NCI-H774 (cell line): Measurements from ENCODE around the gene EFCAB5.
"Not testable (repeated sequence)": the region's sequence is repeated elsewhere in the genome, so short reads cannot be mapped to it uniquely, and the experiment has no call there.

Source experiments
- DNase-seq: peaks from one replicate; lab custom pipeline; 2025; lab: John Stamatoyannopoulos, UW

EFCAB5 gene

GRCh38 chr17:29941334-29941733 is at the start of gene EFCAB5:
Gene EFCAB5 (plus strand): TSS chr17:29941634. CDS start chr17:29941797, 163 bp downstream.
- DNase-seq: no peak

DNA sequence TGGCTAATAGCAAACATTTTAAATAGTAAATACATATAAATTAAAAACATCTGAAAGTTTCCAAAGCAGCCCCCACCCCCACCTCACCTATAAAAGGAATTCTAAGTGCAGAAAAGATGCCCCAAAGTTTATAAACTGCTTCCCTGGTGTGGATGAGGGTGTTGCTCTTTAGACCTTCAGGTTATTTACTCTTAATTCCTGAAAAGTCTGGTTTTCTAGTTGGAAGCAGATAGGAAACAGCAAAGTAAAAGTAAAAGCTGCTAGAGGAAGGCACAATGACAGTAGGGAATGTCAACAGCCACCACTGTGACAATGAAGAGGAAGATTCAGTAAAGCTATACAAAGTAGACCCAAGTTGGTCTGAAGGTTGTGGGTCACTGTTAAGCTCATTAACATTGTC is 49.2 kb upstream of the EFCAB5 start:
- DNase-seq: no peak

DNA sequence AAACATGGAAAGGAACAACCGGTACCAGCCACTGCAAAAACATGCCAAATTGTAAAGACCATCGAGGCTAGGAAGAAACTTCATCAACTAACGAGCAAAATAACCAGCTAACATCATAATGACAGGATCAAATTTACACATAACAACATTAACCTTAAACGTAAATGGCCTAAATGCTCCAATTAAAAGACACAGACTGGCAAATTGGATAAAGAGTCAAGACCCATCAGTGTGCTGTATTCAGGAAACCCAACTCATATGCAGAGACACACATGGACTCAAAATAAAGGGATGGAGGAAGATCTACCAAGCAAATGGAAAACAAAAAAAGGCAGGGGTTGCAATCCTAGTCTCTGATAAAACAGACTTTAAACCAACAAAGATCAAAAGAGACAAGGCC is 44.3 kb upstream of the EFCAB5 start:
- DNase-seq: not testable (repeated sequence)

GRCh38 chr17:29903471-29903870 is 38.0 kb upstream of the EFCAB5 start:
- no peak for DNase-seq

- DNase-seq: no peak
These were observed 36.2 kb upstream of the EFCAB5 start for GRCh38 chr17:29905086-29905878.

- no peak for DNase-seq
These were observed 35.6 kb upstream of the EFCAB5 start for GRCh38 chr17:29905879-29906167.

- no peak for DNase-seq
These were observed 34.5 kb upstream of the EFCAB5 start for GRCh38 chr17:29906969-29907368.

GRCh38 chr17:29909236-29910003 is 32.0 kb upstream of the EFCAB5 start:
- no peak for DNase-seq

DNA sequence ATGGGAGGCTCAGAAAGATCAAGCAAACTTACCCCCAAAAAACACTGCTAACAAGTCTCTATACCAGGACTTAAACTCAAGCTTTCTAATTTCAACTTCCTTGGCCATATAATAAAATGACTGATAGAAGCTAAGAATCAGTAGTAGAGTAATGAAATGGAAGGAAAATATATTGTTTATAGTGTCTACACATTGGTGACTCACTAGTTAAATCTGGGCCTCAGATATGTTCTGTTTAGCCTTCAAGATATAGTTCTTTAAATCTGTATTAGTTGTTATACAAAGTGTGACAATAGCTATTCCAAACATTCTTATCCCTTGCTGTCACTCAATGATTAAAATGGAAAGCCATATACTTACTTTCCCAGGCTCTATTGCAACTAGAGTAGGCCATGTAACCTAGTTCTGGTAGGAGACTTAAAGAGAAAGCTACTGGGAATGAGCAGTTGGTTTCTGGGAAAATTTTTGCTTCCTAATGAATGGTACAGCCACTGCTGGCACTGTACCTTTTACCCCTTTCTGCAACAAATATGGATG is 29.7 kb upstream of the EFCAB5 start:
- DNase-seq: no peak

- no peak for DNase-seq
These were observed 26.5 kb upstream of the EFCAB5 start for GRCh38 chr17:29914819-29915537.

DNA sequence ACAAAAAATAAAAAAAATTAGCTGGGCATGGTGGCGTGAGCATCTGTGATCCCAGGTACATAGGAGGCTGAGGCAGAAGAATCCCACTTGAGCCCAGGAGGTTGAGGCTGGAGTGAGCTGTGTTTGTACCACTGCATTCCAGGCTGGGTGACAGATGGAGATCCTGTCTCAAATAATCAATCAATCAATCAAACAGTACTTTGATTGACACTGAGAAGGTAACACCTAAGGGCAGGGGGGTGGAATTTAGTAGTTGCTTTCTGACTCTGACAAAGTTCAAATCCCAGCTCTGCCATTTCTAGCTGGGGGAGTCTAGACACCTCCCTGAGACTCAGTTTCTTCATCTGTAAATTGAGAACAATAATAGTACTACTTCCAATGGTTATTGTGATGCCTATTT is 23.4 kb upstream of the EFCAB5 start:
- no peak for DNase-seq

- DNase-seq: no peak
These were observed 22.2 kb upstream of the EFCAB5 start for GRCh38 chr17:29918922-29919856.

- DNase-seq: no peak
These were observed 16.6 kb upstream of the EFCAB5 start for GRCh38 chr17:29924786-29925185.

DNA sequence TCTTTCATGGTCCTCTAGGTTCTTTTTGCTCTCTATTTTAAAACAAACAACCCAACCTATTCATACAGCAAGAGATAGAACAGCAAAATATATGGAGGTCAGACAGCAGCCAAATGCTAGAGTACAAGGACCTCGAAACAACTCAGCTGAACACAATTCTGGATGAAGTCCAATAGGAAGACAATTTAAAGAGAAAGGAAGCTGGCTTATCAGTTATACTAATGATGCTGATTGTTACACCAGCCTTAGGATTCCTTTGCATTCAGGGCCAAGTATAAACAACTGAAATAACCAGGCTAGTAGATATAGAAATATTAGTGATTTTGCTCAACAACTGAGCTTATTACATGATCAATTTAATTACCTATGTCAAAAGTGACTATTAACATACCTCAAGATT is 13.9 kb upstream of the EFCAB5 start:
- no peak for DNase-seq

- peak; percentile 11 for DNase-seq
These were observed 12.4 kb upstream of the EFCAB5 start for GRCh38 chr17:29929006-29929532.

GRCh38 chr17:29929533-29930408 is 11.7 kb upstream of the EFCAB5 start, which contains the start of gene SSH2:
Gene SSH2 (minus strand): TSS chr17:29930228. CDS start chr17:29930000, 228 bp downstream.
- DNase-seq: peak; percentile 94

- no peak for DNase-seq
These were observed 10.9 kb upstream of the EFCAB5 start for GRCh38 chr17:29930409-29931010.

- DNase-seq: peak; percentile 77
These were observed 10.1 kb upstream of the EFCAB5 start for GRCh38 chr17:29931231-29931932.

GRCh38 chr17:29933379-29933778 is 8.1 kb upstream of the EFCAB5 start:
- no peak for DNase-seq
